ENCODE results near the gene GLT8D1.

GRCh38 chr3:52684184-52684583 is 21.4 kb downstream of the GLT8D1 start:
- TF ChIP-seq, protein P1, sequence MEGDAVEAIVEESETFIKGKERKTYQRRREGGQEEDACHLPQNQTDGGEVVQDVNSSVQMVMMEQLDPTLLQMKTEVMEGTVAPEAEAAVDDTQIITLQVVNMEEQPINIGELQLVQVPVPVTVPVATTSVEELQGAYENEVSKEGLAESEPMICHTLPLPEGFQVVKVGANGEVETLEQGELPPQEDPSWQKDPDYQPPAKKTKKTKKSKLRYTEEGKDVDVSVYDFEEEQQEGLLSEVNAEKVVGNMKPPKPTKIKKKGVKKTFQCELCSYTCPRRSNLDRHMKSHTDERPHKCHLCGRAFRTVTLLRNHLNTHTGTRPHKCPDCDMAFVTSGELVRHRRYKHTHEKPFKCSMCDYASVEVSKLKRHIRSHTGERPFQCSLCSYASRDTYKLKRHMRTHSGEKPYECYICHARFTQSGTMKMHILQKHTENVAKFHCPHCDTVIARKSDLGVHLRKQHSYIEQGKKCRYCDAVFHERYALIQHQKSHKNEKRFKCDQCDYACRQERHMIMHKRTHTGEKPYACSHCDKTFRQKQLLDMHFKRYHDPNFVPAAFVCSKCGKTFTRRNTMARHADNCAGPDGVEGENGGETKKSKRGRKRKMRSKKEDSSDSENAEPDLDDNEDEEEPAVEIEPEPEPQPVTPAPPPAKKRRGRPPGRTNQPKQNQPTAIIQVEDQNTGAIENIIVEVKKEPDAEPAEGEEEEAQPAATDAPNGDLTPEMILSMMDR (IDR thresholded peaks at IDR 0.05), result no peak
- TF ChIP-seq ZC3H11A (IDR thresholded peaks at IDR 0.05), result no peak
- TF ChIP-seq, protein P2, sequence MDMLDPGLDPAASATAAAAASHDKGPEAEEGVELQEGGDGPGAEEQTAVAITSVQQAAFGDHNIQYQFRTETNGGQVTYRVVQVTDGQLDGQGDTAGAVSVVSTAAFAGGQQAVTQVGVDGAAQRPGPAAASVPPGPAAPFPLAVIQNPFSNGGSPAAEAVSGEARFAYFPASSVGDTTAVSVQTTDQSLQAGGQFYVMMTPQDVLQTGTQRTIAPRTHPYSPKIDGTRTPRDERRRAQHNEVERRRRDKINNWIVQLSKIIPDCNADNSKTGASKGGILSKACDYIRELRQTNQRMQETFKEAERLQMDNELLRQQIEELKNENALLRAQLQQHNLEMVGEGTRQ (IDR thresholded peaks at IDR 0.05), result no peak
- no peak for TF ChIP-seq NFE2L2 (conservative IDR thresholded peaks at IDR 0.05; ENCODE audit: low read length)
- no peak for TF ChIP-seq ESRRA (IDR thresholded peaks at IDR 0.05; ENCODE audit: borderline replicate concordance, low read length)

Measured in A549 (cell line).